Small intestine (tissue), 4 donors: ENCODE measurements around the gene ARF4. TPM values are rescaled to one million over a fixed set of nuclear protein-coding genes. Genes with fewer than 3 reads are reported as not detected.

ENCODE experiments used
- polyA plus RNA-seq, 4 donors: library from polyadenylated mRNA; stranded (reverse) in 3 of 4; unstranded in 1 of 4; fragments of 200-250 nt in 3 of 4; fragments of 120-200 nt in 1 of 4; gene quantifications; one replicate each; pipeline versions ENCODE4 v1.2.1 to v1.2.3, GENCODE V29; 2013
- donor health status: healthy with polysubstance abuse.
- donor health status: Bipolar disorder and iron deficiency.
- donor health status: healthy.

The ARF4 gene
- polyA plus RNA-seq, 4 donors = 157 to 200 (median 174) TPM

Other genes with a start within 250 kb of the ARF4 start
- gene DNAH12, start 53.0 kb downstream of the ARF4 start, polyA plus RNA-seq = 1 to 10 TPM in 1 of 4 donors, under 1 TPM in 1, not detected in 2; 0.10 to 2.1 TPM
- 10 to 100 TPM in 1 of 4 donors, 1 to 10 TPM in 3; 4.0 to 12.5 (median 5.5) TPM for gene PDE12, start 41.1 kb downstream of the ARF4 start, polyA plus RNA-seq
- 10 to 100 TPM in 1 of 4 donors, 1 to 10 TPM in 3; 6.9 to 17.6 (median 7.8) TPM for gene DENND6A, start 95.7 kb upstream of the ARF4 start, polyA plus RNA-seq
- gene SLMAP, start 159.0 kb upstream of the ARF4 start, polyA plus RNA-seq = 10 to 100 TPM; 24.7 to 39.8 (median 32.7) TPM